SHP77 (cell line): ENCODE data around the gene OR2L2.
"Not testable (repeated sequence)": the region's sequence is repeated elsewhere in the genome, so short reads cannot be mapped to it uniquely, and the experiment has no call there.

ENCODE experiments used
- DNase-seq, 2 experiments: peaks; one replicate each; lab custom pipeline; 2025; lab: John Stamatoyannopoulos, UW

OR2L2 gene, protein sequence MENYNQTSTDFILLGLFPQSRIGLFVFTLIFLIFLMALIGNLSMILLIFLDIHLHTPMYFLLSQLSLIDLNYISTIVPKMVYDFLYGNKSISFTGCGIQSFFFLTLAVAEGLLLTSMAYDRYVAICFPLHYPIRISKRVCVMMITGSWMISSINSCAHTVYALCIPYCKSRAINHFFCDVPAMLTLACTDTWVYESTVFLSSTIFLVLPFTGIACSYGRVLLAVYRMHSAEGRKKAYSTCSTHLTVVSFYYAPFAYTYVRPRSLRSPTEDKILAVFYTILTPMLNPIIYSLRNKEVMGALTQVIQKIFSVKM

GRCh38 chr1:248029770-248030169, at the start of gene OR2L2:
Gene OR2L2, plus strand, starts transcription at chr1:248030070. Its CDS starts 8,198 bp downstream, at chr1:248038268.
- DNase-seq, result no peak

- DNase-seq, result no peak
Observed at GRCh38 chr1:247992986-247993385, 36.9 kb upstream of the OR2L2 start.

GRCh38 chr1:247998811-247999210, 31.1 kb upstream of the OR2L2 start:
- DNase-seq, result no peak

GRCh38 chr1:248000169-248000568, 29.7 kb upstream of the OR2L2 start:
- DNase-seq, result no peak

DNA sequence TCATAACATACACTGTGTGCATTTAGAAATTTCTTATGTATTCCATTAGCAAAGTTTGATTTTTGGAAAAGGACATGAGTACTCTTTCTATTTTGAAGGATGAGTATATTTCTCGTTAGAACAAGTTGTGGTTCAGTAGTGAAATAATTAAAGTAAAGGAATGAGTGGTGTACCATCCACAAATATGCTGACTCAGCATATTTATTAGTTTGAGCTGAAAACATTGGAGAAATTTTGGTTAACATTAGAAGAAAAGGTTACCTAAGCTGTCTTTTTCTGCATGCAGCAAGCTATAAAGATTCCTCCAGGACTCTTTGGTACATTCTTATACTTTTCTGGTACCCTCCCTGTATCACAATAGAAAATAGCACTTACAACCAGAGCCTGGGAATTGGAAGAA, 22.1 kb upstream of the OR2L2 start:
- DNase-seq, result no peak

DNA sequence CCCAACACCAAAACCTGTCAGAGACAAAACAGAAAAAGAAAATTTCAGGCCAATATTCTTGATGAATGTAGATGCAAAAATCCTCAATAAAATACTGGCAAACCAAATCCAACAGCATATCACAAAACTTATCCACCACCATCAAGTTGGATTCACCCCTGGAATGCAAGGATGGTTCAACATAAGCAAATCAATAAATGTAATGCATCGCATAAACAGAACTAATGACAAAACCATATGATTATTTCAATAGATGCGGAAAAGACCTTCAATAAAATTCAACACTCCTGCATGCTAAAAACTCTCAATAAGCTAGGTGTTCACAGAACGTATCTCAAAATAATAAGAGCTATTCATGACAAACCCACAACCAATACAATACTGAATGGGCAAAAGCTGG, 20.2 kb upstream of the OR2L2 start:
- DNase-seq, result no peak

- no peak for DNase-seq
Observed at GRCh38 chr1:248013229-248013710, 16.6 kb upstream of the OR2L2 start, which contains the start of gene OR2L5. Gene OR2L5, plus strand, starts transcription at chr1:248013660. Its CDS starts 8,288 bp downstream, at chr1:248021948.

GRCh38 chr1:248015803-248016202, 14.1 kb upstream of the OR2L2 start:
- no peak for DNase-seq

GRCh38 chr1:248045209-248045608, 15.3 kb downstream of the OR2L2 start:
- no peak for DNase-seq

DNA sequence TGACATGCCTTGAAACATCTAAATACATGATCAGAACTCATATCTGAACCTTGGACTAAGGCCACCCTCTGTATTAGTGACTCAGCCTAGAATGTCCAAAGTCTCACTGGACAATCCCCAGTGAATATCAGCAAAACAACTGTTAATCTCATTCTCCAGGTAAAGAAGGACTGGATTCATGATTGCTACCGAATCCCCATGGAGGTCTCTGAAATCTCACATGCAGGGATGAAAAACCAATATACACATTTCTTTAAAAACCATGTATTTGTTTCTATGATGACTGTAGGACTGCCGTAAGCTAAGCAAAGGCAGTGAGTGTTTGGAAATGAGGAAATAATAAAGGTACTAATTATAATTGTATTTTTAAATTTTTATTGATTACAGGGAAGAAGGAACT, 16.7 kb downstream of the OR2L2 start, which contains the start of gene OR2L3:
OR2L3 (plus strand) TSS at position 301 of the 400 bp plus-strand sequence. CDS start 13,846 bp downstream, outside the sequence.
- no peak for DNase-seq

- no peak for DNase-seq
Observed at GRCh38 chr1:248047008-248047407, 17.1 kb downstream of the OR2L2 start.

- DNase-seq, result no peak
Observed at GRCh38 chr1:248054671-248055070, 24.8 kb downstream of the OR2L2 start.

DNA sequence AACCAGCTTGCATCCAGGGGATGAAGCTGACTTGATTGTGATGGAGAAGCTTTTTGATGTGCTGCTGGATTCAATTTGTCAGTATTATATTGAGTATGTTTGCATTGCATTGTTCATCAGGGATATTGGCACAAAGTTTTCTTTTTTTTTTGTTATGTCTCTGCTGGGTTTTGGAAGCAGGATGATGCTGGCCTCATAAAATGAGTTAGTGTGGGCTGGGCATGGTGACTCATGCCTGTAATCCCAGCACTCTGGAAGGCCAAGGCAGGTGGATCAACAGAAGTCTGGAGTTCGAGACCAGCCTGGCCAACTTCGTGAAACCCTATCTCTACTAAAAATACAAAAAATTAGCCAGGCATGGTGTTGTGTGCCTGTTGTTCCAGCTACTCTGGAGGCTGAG, 25.4 kb downstream of the OR2L2 start:
- DNase-seq, result no peak

- DNase-seq, result no peak
Observed at GRCh38 chr1:248065071-248065470, 35.2 kb downstream of the OR2L2 start.

- no peak for DNase-seq
Observed at GRCh38 chr1:248065604-248066003, 35.7 kb downstream of the OR2L2 start.

GRCh38 chr1:248083864-248084263, 54.0 kb downstream of the OR2L2 start:
- DNase-seq, result not testable (repeated sequence)
